GM12891 (cell line): ENCODE measurements around the gene BMP5.

Experiments used
- PAX5 ChIP-seq: IDR thresholded peaks from 2 replicates; pipeline ENCODE4 v1.6.1; 2011; ENCODE audit warnings: low read length, moderate library complexity, mild to moderate bottlenecking; ENCODE audit not compliant: insufficient read depth, severe bottlenecking
- POLR2A ChIP-seq: IDR thresholded peaks from 2 replicates; pipeline ENCODE4 v1.6.1; 2011; ENCODE audit warnings: low read depth, low read length, control low read depth
- POLR2AphosphoS5 ChIP-seq: IDR thresholded peaks from 2 replicates; pipeline ENCODE4 v1.6.1; 2011; ENCODE audit warnings: low read depth, low read length, control low read depth
- SPI1 ChIP-seq: IDR thresholded peaks from 2 replicates; pipeline ENCODE4 v1.6.1; 2011; ENCODE audit warnings: low read depth, low read length, control low read depth
- TAF1 ChIP-seq: IDR thresholded peaks from 2 replicates; pipeline ENCODE4 v1.6.1; 2011; ENCODE audit warnings: low read depth, low read length, control low read depth

DNA sequence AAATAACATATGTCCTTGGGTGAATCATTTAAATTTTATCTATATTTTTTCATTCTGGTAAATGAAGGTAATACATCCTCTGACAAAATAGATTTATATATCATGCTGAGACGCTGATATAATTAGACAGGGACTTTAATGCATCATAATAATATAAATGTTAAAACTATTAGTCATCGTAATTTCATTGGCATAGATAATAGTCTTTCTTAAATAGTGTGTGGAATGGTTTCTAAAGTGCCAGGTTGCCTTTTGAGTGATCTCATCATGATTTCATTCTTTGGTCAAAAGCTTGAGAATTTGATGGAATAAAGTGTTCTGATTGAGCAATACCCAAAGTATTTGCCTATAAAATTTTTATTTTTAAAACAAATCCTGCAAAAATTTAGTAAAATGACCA is 43.2 kb upstream of the BMP5 start:
- TF ChIP-seq POLR2AphosphoS5 (no peak), POLR2A (no peak), SPI1 (no peak), TAF1 (no peak), PAX5 (no peak)
